ENCODE data around the gene FYB1. TPM values are rescaled to one million over a fixed set of nuclear protein-coding genes. Genes with fewer than 3 reads are reported as not detected.

Gene FYB1
- total and polyA plus RNA-seq, 2 of the 8 experiments (the other 6 are each of a cell fraction or from before 2014, with no cell fraction given), result not detected

- TF ChIP-seq EP300 (IDR thresholded peaks at IDR 0.05; ENCODE audit: borderline replicate concordance in 1 of 2, low read depth in 2 of 2, low read length in 2 of 2) (0 out of 3 replicates have a peak, but pooled peaks of 1 of the 2 experiments have one; percentile 2), HDAC2 (IDR thresholded peaks at IDR 0.05; ENCODE audit: borderline replicate concordance in 1 of 2, low read depth in 2 of 2, low read length in 2 of 2) (no peak), HDAC6 (IDR thresholded peaks at IDR 0.05; ENCODE audit: low read depth, low read length) (no peak), GABPA (IDR thresholded peaks at IDR 0.05; ENCODE audit: borderline replicate concordance, insufficient read depth, low read length) (no peak), USF2 (IDR thresholded peaks at IDR 0.05; ENCODE audit: low read length) (no peak), SIX5 (IDR thresholded peaks at IDR 0.05; ENCODE audit: low read depth, low read length) (no peak), BACH1 (IDR thresholded peaks at IDR 0.05; ENCODE audit: low read length) (no peak), POLR2AphosphoS5 (IDR thresholded peaks at IDR 0.05; ENCODE audit: low read depth, low read length) (peak; percentile 34; the same call in 1 of the 2 replicates), SIRT6 (IDR thresholded peaks at IDR 0.05; ENCODE audit: low read length) (no peak), CBX5 (IDR thresholded peaks at IDR 0.05; ENCODE audit: low read depth, low read length) (no peak), GTF2F1 (IDR thresholded peaks at IDR 0.05; ENCODE audit: borderline replicate concordance, low read depth, low read length) (no peak), POLR2A (IDR thresholded peaks at IDR 0.05; ENCODE audit: control extremely low read depth in 1 of 2, low read depth in 2 of 2, low read length in 2 of 2) (peak; percentile 57 to 74), SRF (IDR thresholded peaks at IDR 0.05; ENCODE audit: low read depth, low read length) (no peak), ASH2L (IDR thresholded peaks at IDR 0.05; ENCODE audit: low read length) (peak; percentile 66), SUZ12 (IDR thresholded peaks at IDR 0.05; ENCODE audit: low read length) (no peak), RFX5 (IDR thresholded peaks at IDR 0.05; ENCODE audit: borderline replicate concordance, low read depth, low read length) (no peak), BCL11A (IDR thresholded peaks at IDR 0.05; ENCODE audit: low read depth in 2 of 2, low read length in 2 of 2) (no peak), TCF12 (IDR thresholded peaks at IDR 0.05; ENCODE audit: low read depth, low read length) (no peak), CHD2 (IDR thresholded peaks at IDR 0.05; ENCODE audit: low read length) (peak; percentile 94), TAF7 (optimal IDR thresholded peaks at IDR 0.05; ENCODE audit: borderline replicate concordance, low read depth, low read length) (peak; percentile 50), CTBP2 (IDR thresholded peaks at IDR 0.05; ENCODE audit: borderline replicate concordance, insufficient read depth, insufficient read length, low read length) (no peak), MAX (IDR thresholded peaks at IDR 0.05) (peak; percentile 26; the same call in 1 of the 2 replicates), EZH2 (IDR thresholded peaks at IDR 0.05; ENCODE audit: low read depth, low read length, severe bottlenecking) (no peak)
Measured at GRCh38 chr5:39074017-39074814, 145.1 kb downstream of the FYB1 start, which contains the start of gene RICTOR (continued).

Data from H1 (cell line).